Gastrocnemius medialis (tissue), 4 donors: ENCODE measurements around the gene RNF213.

Source experiments
- POLR2A ChIP-seq, 2 donors: fragments of 450-650 bp; IDR thresholded peaks; one replicate each; pipeline ENCODE4 v1.6.1; 2017; ENCODE audit warnings: antibody characterized with exemption in 2 of 2, mild to moderate bottlenecking in 2 of 2, moderate library complexity in 2 of 2
- TF ChIP-seq, protein P1 (sequence below), 5 experiments: fragments of 450-650 bp in 3 of 5; fragments of 200-600 bp in 2 of 5; sonication (generic) in 2 of 5; IDR thresholded peaks in 4 of 5; conservative IDR thresholded peaks in 1 of 5; 1 replicate in 4 of 5; 2 replicates in 1 of 5; pipeline ENCODE4 v1.5.1; 2016 to 2019; ENCODE audit warnings: antibody characterized with exemption in 5 of 5, mild to moderate bottlenecking in 3 of 5, moderate library complexity in 3 of 5

DNA sequence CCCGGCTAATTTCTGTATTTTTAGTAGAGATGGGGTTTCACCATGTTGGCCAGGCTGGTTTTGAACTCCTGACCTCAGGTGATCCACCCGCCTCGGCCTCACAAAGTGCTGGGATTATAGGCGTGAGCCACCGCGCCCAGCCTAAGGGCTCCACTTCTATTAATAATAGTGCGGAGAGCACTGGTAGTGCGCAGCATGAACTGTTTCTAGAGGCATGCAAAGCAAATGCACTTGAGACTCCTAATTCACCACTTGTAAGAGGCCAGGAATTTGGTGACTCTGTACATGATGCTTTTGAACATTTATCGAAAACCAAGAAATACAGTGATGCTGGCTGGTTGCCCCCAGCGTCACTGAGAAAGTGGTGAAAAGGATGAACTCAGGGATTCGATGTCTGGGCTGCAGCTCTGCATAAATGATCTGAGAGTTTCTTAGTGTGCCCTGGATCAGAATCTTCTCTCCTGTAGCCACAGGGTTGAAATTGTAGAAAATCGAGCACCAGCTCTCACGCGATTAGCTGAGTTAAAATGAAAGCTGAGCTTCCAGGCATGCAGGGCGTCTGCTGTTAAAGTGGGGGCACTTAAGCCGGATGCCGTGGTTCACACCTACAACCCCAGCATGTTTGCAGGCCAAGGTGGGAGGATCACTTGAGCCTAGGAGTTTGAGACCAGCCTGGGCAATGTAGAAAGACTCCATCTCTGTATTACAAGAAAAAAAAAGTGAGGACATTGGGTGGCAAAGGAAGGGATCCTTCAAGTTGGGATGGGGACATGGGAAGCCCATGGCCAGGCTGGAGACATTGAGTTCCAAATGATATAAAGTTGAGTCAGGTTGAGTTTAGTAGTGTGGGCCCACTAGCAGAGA, 4.8 kb downstream of the RNF213 start:
- TF ChIP-seq, protein P1, sequence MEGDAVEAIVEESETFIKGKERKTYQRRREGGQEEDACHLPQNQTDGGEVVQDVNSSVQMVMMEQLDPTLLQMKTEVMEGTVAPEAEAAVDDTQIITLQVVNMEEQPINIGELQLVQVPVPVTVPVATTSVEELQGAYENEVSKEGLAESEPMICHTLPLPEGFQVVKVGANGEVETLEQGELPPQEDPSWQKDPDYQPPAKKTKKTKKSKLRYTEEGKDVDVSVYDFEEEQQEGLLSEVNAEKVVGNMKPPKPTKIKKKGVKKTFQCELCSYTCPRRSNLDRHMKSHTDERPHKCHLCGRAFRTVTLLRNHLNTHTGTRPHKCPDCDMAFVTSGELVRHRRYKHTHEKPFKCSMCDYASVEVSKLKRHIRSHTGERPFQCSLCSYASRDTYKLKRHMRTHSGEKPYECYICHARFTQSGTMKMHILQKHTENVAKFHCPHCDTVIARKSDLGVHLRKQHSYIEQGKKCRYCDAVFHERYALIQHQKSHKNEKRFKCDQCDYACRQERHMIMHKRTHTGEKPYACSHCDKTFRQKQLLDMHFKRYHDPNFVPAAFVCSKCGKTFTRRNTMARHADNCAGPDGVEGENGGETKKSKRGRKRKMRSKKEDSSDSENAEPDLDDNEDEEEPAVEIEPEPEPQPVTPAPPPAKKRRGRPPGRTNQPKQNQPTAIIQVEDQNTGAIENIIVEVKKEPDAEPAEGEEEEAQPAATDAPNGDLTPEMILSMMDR (IDR thresholded peaks at IDR 0.05 in 4 of 5, conservative IDR thresholded peaks at IDR 0.05 in 1 of 5), result no peak
- TF ChIP-seq POLR2A (IDR thresholded peaks at IDR 0.05), result no peak
